ENCODE data around the gene MICAL3. TPM values are rescaled to one million over a fixed set of nuclear protein-coding genes. Genes with fewer than 3 reads are reported as not detected.

MICAL3 gene
- total and polyA plus RNA-seq, 9 of the 15 experiments (the other 6 are each of a cell fraction or from before 2014, with no cell fraction given), result 0.53 to 32.1 (median 12.3) TPM

GRCh38 chr22:17980638-17981051 is 43.7 kb downstream of the MICAL3 start (continued):
- no peak for TF ChIP-seq ZNF280A (IDR thresholded peaks at IDR 0.05; ENCODE audit: low read depth, partially characterized antibody)
- no peak for TF ChIP-seq BRF2 (IDR thresholded peaks at IDR 0.05; ENCODE audit: borderline replicate concordance, insufficient read depth, insufficient read length)
- no peak for TF ChIP-seq KAT8 (IDR thresholded peaks at IDR 0.05; ENCODE audit: low read depth)
- no peak for TF ChIP-seq ZNF561 (CRISPR knock-in tag; conservative IDR thresholded peaks at IDR 0.05)
- TF ChIP-seq, protein P1, sequence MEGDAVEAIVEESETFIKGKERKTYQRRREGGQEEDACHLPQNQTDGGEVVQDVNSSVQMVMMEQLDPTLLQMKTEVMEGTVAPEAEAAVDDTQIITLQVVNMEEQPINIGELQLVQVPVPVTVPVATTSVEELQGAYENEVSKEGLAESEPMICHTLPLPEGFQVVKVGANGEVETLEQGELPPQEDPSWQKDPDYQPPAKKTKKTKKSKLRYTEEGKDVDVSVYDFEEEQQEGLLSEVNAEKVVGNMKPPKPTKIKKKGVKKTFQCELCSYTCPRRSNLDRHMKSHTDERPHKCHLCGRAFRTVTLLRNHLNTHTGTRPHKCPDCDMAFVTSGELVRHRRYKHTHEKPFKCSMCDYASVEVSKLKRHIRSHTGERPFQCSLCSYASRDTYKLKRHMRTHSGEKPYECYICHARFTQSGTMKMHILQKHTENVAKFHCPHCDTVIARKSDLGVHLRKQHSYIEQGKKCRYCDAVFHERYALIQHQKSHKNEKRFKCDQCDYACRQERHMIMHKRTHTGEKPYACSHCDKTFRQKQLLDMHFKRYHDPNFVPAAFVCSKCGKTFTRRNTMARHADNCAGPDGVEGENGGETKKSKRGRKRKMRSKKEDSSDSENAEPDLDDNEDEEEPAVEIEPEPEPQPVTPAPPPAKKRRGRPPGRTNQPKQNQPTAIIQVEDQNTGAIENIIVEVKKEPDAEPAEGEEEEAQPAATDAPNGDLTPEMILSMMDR (IDR thresholded peaks at IDR 0.05 in 2 of 3, conservative IDR thresholded peaks at IDR 0.05 in 1 of 3; ENCODE audit: insufficient read depth in 2 of 3, low read depth in 1 of 3, low read length in 3 of 3), result no peak
- TF ChIP-seq RCOR1 (IDR thresholded peaks at IDR 0.05; ENCODE audit: borderline replicate concordance in 1 of 2, low read depth in 2 of 2, low read length in 2 of 2), result peak; percentile 59 to 94; a peak in 3 of 4 replicates
- no peak for TF ChIP-seq GTF2E2 (tag; IDR thresholded peaks at IDR 0.05)
- TF ChIP-seq TGIF2 (CRISPR knock-in tag; IDR thresholded peaks at IDR 0.05), result no peak; the same call in 1 of the 2 replicates
- no peak for TF ChIP-seq ZNF212 (CRISPR knock-in tag; IDR thresholded peaks at IDR 0.05)
- TF ChIP-seq, protein P2, sequence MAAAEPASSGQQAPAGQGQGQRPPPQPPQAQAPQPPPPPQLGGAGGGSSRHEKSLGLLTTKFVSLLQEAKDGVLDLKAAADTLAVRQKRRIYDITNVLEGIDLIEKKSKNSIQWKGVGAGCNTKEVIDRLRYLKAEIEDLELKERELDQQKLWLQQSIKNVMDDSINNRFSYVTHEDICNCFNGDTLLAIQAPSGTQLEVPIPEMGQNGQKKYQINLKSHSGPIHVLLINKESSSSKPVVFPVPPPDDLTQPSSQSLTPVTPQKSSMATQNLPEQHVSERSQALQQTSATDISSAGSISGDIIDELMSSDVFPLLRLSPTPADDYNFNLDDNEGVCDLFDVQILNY (CRISPR knock-in tag; IDR thresholded peaks at IDR 0.05), result no peak
- peak; percentile 94 for TF ChIP-seq CXXC5 (CRISPR knock-in tag; IDR thresholded peaks at IDR 0.05)
- TF ChIP-seq ZNF134 (CRISPR knock-in tag; conservative IDR thresholded peaks at IDR 0.05), result 0 out of 2 replicates have a peak, but pooled peaks have one; percentile 33
- TF ChIP-seq RNF219 (CRISPR knock-in tag; IDR thresholded peaks at IDR 0.05), result no peak
- no peak for TF ChIP-seq ZNF696 (CRISPR knock-in tag; conservative IDR thresholded peaks at IDR 0.05)
- TF ChIP-seq ZNF12 (CRISPR knock-in tag; IDR thresholded peaks at IDR 0.05), result no peak
- no peak for TF ChIP-seq HDAC6 (IDR thresholded peaks at IDR 0.05; ENCODE audit: low read depth, low read length)
- TF ChIP-seq MEF2A (IDR thresholded peaks at IDR 0.05; ENCODE audit: control insufficient read depth, low read depth, low read length), result 0 out of 2 replicates have a peak, but pooled peaks have one; percentile 50
- TF ChIP-seq, protein P3, sequence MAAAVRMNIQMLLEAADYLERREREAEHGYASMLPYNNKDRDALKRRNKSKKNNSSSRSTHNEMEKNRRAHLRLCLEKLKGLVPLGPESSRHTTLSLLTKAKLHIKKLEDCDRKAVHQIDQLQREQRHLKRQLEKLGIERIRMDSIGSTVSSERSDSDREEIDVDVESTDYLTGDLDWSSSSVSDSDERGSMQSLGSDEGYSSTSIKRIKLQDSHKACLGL (CRISPR knock-in tag; IDR thresholded peaks at IDR 0.05; ENCODE audit: borderline replicate concordance, poor library complexity, severe bottlenecking), result no peak
- TF ChIP-seq NONO (IDR thresholded peaks at IDR 0.05; ENCODE audit: low read depth in 2 of 2, low read length in 1 of 2), result peak in 1 of 2 experiments; percentile 51; a peak in 1 of 4 replicates
- TF ChIP-seq BCOR (IDR thresholded peaks at IDR 0.05), result peak; percentile 98
- TF ChIP-seq TARDBP (IDR thresholded peaks at IDR 0.05), result peak; percentile 89; the same call in 1 of the 2 replicates

Measured in K562 (cell line).